ENCODE results near the gene TENM3.
"Not testable (repeated sequence)": the region's sequence is repeated elsewhere in the genome, so short reads cannot be mapped to it uniquely, and the experiment has no call there.

TENM3 gene

DNA sequence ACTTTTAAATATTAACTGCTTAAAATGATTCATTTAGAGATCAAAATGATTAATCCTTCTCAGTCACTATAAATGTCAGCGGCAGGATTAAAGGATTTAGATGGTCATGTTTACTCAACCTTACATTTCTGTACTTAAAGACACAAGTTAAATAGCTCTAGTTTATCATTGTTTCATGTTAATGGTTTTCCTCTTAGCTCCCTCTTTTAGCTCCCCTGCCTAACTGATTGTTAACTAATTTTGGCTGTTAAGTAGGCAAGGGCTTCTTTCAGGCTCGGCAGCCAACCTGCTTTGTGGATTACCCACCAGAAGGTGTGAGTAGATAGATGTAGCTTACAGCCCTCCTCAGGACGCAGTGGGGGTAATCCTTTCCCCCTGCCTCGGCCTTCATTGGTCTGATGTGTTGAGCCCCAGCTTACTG, 96.0 kb downstream of the TENM3 start:
- DNase-seq (ENCODE audit: low spot score) = peak; percentile 48

DNA sequence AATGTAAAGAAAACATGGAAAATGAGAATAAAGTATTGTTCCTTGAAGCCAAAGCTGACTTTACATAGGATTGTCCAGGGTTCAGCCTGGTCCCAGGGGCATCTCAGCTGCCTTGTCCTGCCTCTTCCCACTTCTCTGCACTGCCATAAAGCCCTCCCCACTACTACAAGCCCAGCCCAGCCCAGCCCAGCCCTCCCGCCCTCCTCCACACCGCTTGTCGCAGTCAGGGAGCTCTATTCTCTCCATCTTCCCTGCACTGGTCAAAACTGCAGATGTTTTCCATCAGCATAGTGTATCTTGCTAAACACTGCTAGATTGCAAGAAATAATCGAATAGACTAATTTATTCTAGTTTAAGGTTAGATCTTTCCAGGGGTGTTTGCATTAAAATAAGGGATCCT, 100.3 kb downstream of the TENM3 start:
- DNase-seq (ENCODE audit: low spot score) = no peak

DNA sequence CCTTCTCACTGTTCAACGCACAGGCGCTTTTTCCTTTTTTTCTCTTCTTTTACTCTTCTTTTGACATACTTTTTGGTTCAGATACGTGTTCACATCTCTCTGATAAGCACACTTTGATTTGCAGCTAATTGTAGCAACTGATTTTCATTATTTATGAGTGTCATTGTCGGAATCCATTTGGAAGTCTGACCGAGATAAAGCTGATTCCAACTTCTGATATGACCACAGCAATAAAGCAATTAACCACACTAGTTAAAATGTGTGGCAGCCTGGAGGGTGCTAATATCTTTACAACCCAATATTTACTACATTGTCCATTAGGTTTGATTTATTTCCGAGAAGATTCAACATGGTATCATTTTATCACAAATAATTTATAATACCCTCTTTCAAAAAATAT, 101.8 kb downstream of the TENM3 start:
- no peak for DNase-seq (ENCODE audit: low spot score)

DNA sequence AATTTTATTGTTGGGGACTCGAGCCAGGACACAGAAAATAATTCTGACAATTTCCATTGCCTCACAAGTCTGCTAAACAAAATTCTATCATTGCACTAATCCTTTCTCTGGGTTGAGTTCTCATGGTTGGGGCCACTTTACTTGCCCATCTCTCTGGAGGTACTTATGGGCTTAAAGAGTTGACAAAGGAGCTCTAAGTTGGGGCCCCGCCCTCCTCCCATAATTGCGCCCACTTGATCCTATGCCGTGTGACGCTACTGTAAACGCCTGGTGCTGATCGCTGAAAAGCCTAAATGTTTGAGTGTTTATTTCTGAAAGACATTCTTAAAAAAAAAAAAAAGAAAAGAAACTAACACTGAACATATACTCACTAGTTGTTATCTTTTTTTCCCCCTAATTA, 103.0 kb downstream of the TENM3 start:
- no peak for DNase-seq (ENCODE audit: low spot score)

DNA sequence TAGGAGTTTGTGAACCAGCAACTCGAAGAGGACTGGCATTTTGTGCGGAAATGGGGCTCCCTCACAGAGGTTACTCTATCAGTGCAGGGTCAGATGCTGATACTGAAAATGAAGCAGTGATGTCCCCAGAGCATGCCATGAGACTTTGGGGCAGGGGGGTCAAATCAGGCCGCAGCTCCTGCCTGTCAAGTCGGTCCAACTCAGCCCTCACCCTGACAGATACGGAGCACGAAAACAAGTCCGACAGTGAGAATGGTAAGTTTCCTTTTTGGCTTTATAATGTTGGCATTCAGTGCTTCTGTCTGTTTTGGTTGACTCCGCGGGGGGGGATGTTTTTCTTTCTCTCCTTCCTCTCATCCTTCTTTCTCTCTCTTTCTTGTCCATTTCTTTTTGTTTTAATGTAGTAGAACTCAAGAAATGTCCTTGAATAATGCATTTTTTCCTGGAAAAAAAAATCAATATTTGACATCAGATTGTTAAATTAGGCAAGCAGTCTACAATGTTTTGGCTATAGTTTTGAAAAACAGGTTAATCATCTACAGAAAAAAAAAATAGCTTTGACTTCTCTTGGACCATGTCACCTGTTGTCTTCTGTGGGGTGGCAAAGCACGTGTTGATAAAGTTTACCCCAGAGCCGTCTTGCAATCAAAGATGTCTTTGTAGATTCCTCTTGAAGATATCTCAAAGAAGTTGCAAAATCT, 103.6 kb downstream of the TENM3 start:
- DNase-seq (ENCODE audit: low spot score) = no peak

DNA sequence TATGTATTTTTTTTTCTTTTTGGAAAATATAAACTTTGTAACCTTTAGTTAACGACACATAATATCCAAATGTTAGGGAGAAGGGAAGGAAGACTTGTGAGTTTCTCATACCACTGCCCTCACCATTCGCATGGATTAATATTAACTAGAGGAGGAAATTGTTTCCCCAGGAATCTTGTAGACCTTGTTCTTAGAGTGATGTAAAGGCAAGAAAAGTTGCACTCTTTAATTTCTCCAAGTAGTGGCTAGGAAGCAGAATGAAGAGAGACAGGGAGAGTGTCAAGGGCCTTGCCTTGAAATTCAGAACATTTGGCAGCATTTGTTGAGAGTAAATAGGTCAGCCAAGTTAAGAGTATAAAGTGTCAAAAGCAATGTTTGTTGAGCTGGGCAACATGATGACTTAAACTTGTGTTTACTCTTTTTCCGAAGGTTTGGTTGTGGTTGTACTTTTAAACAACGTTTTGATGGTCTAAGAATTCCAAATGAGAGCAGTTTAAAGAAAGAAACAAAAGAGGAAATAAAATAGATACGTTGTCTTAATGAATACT, 105.7 kb downstream of the TENM3 start:
- peak; percentile 23 for DNase-seq (ENCODE audit: low spot score)

DNA sequence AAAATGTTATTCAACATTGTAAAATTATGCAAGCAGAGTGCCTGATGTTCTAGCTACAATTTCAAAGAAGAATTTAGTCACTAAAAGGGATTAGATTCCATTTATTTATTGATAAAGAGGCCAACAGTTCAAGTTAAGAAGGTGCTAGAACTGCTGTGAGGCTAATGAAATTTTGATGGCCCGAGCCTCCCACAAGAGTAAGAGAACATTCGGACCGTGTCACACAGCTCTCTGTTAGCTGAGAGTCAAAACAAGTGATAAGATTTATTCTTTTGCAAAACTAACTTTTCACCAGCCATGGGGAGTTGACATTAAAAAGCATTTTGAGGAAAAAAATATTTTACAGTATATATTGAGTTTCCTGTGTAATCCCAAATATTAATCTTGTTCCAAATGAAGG, 106.8 kb downstream of the TENM3 start:
- no peak for DNase-seq (ENCODE audit: low spot score)

DNA sequence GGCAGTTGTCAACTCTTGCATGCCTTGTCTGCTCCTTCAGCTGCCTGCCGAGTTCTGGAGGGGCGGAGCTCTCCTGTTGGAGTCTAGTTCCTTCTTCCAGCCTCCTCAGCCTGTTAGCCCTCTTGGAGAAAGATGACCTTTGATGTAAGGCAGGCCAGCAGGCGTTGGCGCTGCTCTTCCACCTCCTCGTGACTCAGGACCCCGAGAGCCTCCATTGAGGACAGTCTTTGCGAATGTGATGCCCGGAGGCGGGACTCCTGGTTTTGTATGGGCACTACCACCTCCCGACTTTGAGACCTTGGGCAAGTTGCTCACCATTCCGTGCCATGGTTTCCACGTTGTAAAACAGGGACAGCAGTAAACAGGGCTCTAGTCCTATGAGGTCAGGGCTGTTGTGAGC, 108.3 kb downstream of the TENM3 start:
- DNase-seq (ENCODE audit: low spot score) = no peak

DNA sequence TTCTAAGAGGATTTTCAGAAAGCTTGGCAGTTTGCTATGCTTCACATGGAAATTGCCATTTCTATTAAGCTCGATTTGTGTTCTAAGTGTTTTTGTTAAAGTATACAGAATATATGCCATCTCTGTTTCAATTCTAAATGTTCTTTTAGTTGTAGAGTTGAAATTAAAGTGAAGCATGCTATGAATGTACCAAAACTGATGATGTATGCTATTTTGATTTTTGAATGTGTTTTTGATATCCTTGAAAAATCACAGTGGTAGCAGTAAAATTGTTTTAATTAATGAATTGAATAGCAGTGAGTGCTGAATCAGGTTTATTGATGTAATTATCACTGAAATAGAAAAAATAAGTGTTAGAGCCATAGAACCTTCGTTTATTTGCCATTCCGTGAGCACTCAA, 110.9 kb downstream of the TENM3 start:
- DNase-seq (ENCODE audit: low spot score) = no peak

DNA sequence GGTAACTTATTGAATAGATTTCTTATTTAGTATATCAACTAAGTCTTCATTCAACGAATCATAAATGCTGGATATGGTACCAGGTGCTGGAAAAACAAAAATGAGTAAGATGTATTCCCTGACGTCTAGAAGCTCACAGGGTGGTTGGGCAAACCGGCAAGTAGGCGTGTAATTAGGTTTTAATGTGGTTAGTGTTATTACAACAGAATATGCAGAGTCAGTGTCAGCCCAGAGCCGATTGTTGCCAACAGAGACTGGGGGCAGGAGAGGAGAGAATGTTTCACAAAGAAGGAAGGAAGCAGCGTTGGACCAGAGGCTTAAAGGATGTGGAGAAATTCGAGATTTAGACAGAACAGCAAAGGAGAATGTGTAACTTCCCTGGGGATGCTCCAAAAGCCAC, 111.7 kb downstream of the TENM3 start:
- no peak for DNase-seq (ENCODE audit: low spot score)

DNA sequence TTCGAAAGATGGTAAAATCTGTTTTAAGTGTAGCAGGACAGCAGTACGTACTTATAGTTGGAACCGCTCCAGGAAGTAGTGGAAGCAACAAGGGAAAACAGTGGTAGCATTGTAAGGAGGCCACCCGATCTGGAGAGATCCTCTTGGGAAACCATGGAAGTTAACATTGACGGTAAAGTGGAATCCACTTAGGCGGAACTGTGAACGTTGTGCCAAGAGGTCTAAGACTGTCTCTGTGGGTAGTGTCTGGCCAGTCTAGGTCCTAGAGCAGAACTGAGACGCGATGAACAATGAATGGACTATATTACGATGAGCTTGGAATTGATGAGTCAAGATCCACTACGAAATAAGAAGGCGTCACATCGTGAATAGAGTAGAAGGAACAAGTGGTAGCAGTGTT, 124.0 kb downstream of the TENM3 start:
- DNase-seq (ENCODE audit: low spot score) = no peak

DNA sequence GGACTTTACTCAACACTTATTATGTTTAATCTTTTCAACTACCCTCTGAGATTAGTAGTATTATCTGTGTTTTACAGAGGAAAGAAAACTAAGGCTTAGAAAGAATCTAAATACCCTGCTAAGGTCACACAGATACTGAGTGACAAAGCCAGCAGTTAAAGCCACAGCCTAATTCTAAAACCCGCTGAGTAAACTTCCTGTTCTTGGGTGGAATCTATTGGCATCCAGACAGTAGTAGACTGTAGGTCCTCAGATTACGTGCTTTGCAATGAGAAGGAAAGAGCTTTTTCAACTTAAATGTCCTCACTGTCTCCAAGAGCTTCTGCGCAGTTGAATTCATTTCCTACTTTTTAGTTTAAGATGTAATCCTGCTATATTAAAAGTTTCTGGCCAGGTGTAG, 126.0 kb downstream of the TENM3 start:
- DNase-seq (ENCODE audit: low spot score) = no peak

DNA sequence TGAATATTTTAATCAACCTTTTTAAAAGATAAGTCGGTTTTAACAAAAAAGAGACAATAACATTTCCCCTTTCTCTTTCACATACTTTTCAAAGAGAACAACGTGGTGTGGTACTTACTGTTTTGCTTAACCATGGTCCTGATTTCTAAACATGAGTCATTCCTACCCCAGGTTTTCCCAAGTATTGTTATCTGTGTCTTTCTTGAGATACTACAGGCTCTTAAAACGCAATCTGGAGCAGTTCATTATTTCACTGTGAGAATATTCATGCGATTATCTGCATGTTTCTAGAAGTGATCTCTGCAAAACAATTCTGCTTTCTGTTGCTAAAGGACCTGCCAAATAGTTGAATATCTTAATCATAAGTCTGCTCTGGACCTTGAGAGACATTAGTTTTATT, 127.3 kb downstream of the TENM3 start:
- no peak for DNase-seq (ENCODE audit: low spot score)

DNA sequence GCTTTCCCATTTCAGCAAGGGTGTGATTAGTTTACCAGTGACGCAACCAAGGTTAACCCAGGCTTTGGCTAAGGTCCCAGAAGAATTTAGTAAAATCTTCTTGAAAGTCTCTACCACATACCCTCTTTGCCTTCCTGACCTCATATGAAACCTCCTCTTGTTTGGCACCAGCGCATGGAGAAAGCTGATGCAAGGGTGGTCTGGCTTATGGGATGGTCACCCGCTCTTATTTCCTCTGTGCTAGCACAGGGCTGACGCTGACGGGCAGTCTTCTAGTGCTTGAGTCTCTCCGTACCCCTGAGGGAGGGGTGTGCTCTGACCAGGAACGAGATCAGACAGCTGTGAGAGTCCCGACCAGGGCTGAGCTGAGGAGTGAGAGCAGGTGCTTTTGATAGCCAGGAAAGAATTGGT, 137.6 kb downstream of the TENM3 start:
- no peak for DNase-seq (ENCODE audit: low spot score)

DNA sequence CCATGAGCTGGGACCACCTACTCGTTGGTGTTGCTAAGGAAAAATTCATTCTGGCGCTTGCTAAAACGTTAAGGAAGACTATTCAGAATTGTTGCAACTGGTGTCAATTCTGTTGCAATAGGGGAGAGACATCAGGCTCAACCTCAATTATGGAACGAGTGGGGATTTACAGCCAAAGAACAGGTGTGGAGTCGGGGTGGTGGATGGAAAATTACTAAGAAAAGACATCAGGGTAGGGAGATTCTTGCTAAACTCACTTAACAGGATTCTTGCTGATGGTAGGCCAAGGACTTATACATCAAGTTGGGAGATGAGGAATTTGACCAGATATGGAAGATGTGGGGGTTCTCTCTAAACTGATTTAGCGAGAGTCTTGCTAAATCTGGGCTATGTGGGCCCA, 139.7 kb downstream of the TENM3 start:
- no peak for DNase-seq (ENCODE audit: low spot score)

DNA sequence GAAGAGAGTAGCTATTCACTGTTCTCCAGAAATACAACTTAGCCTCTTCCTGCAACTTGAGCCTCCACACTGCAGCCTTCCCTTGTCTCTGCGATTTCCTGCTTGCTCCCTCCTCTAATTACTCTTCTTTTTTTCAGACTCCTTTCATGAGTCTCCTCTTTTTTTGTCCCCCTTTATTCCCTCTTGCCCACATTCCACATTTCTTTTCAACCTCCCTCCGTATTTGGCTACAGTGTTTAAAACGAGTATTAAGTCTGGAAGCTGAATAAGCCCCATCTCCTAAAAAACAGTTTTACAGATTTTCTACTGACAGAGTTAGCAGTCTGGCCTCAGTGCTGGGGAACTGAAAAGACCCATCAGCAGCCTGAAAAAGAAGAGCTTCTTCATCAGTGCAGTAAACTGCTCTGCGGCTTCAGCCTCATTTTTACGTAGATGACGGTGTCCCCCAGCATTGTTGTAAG, 141.5 kb downstream of the TENM3 start:
- no peak for DNase-seq (ENCODE audit: low spot score)

DNA sequence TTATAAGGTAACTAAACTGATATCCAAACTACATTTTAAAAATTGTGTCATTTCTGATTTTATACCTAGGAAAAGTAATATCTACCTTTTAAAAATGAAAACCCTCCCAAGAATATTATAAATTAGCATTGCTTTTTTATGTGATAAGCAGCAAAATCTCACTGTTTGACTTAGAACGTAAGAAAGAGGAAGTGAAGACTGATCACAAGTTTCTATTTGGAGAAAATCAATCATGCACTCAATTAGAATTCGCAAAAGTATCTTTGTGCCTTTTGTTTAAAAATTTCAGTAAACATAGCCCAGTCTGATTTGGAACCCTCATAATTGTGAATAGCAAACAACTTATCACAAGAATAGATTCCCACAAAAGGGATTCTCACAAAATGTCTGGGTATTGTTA, 142.7 kb downstream of the TENM3 start:
- DNase-seq (ENCODE audit: low spot score) = no peak

DNA sequence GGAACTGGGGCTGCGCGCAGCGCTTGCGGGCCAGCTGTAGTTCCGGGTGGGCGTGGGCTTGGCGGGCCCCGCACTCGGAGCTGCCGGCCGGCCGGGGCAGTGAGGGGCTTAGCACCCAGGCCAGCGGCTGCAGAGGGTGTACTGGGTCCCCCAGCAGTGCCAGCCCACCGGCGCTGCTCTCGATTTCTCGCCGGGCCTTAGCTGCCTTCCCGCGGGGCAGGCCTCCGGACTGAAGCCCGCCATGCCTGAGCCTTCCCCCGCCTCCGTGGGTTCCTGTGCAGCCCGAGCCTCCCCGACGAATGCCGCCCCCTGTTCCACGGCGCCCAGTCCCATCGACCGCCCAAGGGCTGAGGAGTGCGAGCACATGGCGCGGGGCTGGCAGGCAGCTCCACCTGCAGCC, 143.4 kb downstream of the TENM3 start:
- not testable (repeated sequence) for DNase-seq (ENCODE audit: low spot score)

DNA sequence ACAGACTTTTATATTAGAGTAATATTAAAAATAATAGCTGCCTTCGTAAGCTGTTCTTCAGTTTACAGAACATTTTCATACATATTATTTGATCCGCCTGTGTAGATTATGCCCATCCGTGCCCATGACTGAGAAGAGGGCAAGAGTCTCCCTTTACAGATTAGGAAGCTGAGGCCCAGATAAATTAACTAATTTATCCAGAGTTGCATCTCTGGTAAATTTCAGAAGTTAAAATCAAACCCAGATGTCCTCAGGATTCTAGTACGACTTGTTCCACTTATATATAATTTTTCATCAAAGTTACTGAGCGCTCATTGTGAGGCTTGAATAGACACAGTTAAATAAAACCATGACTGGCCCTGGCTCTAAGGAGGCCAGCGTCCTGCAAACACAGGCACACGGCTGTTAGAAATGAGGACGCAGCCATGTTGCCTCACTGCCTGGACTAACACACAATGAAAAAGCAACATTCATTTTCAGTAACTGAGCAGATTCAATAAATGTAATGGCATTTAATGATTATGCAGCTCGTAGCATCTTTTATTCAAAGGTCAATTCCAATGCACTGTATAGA, 148.0 kb downstream of the TENM3 start:
- DNase-seq (ENCODE audit: low spot score) = no peak

DNA sequence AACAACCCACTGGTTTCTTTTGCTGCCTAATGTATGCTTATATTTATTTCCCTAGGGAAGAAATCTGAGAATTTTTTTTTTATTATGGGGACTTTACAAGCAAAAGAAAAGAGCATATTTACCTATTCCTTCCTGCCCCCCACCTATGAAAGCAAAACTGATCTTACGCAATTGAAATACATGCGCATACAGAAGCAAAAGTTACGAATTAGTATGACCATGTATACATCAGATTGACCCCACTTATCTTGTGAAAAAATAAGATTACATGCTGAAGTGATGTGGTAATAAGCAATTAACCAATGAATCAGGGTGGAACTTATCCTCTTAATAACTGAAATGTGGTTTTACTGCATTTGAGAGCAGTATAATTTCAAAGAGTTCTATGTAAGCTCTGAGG, 151.0 kb downstream of the TENM3 start:
- no peak for DNase-seq (ENCODE audit: low spot score)

DNA sequence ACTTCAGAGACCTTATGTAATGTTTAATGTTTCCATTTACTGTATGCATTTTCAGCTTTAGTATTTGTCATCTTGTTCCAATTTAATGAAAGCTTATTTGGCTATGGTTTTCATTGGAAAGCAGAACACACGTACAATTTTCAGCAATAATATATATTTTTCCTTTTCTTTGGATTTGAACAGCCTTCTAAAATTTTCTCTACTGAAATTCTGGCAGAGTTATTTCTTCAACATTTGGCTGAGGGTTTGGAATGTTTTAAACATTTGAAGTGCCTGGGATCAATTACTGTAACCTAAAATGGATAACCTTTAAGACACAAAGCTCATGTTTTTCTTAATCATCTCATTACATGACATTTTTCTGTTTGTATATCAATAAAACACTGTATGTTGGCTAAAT, 156.9 kb downstream of the TENM3 start:
- DNase-seq (ENCODE audit: low spot score) = peak; percentile 13

DNA sequence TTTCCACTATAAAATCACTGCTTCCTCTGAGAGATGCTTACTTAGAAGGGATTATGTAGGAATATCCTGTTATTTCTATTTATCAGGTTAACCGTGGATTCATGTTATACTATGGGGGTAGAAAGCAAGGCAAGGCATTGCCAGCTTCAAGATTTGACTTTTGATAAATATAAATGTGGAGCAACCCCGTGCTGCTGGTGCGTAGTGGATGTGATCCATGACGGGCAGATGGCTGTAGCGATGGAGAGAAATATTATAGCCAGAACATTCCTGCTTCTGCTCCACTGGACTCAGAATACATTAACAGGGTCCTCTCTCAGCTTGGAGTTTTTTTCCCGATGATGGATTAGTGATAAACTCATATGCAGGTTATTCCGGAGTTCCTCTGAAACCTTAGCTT, 157.6 kb downstream of the TENM3 start:
- no peak for DNase-seq (ENCODE audit: low spot score)

DNA sequence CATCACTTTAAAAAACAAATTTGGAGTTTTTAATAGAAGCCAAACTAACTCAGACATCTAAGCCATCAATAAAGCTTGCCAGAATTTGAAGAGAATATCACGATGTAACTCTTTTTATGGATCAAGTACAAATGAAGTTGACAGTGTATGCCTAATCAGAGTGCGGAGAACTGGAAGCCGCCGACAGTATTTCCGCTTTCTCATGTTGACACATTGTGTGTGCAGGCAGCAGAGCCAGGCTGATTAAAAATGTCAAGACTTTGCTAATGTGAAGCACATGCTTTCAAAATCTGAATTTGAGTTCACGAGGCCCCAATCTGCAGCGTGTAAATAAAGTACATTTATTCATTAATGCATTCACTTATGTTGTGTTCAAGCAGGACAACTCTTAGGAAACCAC, 161.2 kb downstream of the TENM3 start:
- no peak for DNase-seq (ENCODE audit: low spot score)

DNA sequence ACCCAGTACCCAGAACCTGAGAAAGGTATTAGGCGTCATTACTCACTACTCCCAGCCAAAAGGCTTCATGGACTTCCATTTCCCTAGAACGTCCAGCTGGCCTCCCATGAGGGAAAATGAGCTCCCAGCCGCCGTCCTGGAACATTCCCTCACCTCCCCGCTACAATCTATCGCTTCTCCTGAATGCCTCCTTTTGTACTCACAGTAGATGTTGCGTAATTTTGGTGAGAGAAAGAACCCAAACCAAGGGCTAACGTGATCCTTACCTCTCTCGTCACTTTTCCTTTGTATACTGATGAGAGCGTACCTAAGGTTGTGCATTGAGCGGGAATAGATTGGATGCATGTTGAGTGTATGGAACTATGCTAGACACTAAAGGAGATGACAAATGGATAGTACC, 161.9 kb downstream of the TENM3 start:
- DNase-seq (ENCODE audit: low spot score) = no peak
